NCI-H1694 (cell line): Measurements from ENCODE around the gene RYK.

ENCODE experiments used
- DNase-seq: peaks from one replicate; lab custom pipeline; 2025; lab: John Stamatoyannopoulos, UW

The RYK gene

DNA sequence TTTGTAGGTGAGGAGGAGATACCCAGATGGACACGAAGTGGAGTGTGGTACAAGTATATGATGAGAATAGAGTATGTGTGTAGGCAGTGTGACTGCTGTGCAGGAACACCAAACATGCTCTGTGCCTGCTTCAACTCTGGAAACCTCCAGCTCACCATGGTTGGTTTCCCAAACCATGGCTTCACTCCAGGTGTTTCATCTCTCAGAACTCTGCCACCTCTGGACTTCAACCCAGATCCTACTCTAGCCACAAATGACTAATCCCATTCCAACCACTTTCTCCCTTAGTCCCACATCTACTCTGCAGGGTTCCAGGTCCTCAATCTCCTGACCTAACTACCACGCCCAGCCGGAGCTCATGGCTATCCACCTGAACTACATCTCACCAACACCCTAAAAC is 102.1 kb downstream of the RYK start:
- no peak for DNase-seq

DNA sequence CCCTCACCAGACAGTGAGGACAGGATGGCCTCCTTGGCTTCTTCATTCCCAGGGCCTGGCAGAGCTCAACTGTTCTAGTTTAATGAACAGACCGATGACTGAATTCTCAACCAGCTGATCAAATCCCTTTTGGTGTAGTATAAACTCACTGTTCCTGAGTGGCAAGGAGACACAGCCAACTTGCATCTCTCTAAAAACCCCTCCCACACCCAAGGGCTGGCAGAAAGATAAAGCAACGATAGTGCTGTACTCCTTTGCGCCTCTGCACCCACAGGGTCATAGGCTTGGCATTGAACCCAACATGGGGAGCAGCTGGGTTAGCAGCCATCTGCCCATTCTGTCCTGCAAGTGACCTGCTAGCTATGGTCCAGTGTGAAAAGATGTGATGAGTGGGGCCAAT is 103.2 kb downstream of the RYK start:
- DNase-seq, result no peak

DNA sequence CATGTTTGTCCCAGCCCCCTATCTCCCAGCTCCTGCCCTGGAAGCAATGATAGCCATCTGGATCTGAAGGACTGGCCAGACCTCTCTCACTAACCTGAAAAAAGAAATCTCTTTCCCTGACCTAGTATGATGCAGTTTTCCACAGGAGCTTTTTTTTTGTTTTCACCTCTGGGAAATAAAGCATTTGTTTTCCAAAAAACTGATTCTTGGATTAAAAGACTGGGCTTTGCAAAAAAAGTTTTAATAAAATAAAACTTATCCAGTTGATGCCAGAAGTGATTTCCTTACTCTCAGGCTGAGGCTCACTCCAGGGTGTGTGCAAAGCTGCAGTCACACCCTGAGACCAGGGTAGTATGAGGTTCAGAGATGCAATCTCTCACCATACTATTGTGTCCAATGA is 104.0 kb downstream of the RYK start:
- no peak for DNase-seq

DNA sequence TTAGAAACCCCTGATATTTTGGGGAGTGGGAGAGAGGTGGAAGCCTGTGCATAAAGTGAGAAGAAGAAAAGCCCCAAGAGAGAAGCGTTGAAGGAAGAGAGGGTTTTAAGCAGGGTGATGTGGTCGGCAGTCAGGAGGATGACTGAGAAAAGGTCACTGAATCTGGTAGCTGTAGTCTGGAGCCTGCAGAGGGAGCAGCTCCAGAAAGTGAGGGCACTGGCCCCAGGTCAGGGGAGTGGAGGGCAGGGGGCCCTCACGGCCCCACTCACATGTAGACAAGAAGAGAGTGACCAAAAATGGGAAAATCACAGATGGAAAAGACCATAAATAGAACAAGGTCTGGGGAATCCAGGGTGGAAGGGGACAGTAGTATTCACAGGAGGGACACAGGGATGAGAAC is 105.5 kb downstream of the RYK start:
- DNase-seq, result no peak

DNA sequence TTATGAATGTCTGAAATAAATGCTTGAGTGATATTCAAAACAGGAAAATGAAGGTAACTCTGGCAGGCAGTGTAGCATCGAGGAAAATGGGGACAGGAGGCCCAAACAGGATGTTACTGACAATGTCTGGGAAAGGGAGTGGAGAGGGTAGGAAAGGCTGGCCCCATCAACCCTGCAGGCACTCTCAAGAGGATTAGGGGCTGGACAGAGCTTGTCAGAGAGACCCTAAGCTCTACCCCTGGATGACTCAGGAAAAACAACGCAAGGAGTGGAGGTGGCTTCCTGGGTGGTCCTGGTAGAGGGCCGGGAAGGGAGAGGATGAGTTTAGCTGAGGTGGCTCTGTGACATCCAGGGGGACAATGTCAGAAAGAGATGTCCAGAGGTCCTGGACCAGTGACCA is 106.0 kb downstream of the RYK start:
- DNase-seq, result no peak

DNA sequence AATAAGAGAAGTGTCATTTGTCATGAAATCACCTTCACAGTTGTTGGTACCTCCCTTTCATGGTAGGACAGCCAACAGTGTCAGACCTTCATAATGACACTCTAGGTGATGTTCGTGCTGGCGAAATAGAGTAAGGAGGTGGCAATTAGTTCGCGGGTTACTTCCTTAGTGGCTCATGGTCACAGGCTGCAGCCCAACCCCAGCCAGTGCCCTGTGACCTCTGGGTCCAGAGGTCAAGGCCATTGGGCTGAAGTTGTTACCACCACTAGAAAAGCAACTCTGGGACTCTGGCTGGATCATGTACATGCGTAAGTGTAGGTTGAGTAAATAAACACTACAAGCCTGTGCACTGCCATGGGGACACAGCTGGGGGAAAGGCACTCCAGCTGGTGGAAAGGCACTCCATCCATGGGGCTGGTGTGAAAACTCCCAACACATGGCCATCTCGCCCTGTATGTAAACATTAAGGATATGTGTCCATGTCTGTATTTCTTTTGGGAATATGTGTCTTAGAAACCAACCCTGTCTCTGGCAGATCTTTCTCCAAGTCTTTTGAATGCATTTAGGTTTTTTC is 106.7 kb downstream of the RYK start:
- DNase-seq, result no peak

DNA sequence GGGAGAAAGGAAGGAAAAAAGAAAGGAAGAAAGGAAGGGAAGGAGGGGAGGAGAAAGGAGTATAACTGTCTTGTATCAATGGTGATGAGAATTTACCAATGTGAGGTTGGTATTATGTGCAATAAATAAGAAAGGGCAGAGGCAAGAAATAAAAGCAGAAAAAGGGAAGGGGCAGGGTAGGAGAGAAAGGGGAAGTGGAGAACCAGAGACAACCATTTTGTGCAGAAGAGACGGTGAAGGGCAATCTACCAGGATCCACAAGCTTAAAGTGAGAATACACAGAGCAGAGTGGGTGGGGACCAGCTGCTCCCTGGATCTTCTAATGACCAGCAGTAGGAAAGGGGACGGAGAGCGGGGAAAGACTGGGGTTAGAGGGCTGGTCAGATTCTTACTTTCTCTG is 114.1 kb downstream of the RYK start:
- no peak for DNase-seq

DNA sequence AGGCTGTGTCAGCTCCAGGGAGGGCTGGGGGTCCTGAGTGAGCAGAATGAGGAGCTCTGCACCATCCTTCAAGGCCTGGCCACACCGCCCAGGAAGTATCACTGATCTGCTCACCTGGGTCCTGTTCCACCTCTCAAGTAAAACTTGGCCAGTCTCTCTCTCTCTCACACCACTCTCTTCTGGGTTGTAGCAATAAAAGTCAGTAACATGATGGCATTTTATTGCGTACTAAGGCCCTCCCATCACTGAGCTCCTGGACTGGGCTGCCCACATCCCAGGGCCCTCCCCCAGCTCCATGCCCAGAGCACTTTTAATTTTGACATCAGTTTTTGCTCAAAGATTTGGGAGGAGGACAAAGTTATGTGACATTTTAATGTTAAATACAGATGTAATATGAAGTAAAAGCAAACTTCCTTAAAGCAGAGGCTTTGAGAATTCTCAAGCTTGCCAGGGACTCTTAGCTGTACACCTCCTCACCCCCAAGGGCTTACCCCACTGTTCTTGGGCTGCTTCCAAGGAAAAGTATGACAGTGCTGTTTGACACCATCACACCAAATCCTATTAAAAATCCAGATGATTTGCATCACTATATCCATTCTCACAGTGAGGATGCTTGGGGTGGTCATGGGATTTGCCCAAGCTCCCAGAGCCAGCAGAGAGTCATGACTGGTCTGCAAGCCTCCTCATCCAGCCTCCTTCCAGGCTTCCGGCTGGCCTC is 115.8 kb downstream of the RYK start:
- no peak for DNase-seq

DNA sequence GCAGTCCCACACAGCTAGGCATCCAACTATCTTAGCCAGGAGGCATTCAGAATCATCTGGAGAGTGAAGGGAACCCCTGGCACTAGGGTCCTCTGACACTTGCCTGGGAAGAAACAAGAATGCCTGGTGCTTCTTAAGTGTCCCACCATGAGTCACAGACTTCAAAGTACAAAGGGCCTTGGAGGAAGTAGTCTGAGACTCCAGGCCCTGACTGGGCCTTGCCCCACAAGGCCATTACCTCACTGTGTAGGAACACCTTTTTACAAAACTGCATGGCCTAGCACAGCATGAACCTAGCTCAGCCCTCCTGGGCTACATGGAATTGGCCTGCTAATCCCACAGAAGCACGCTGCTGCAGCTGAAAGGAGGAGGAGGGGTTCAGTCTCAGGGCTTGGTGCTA is 116.4 kb downstream of the RYK start:
- no peak for DNase-seq

DNA sequence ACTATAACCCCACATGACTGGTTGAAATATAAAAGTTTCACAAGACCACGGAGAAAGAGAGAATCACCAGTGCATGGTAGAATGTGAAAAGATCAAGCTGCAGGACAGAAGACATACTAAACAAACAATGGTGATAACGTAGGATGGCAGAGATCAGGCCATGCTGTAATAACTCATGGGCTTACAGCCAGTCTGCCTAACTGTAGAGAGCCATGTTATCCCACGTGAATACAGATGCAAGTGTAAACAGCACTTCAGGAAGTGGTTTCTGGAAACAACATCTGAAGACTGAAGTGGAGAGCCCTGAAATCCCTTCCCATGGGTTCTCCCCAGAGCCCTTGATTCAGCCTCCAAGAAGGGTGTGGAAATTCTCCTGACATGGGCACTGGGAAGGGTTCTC is 117.7 kb downstream of the RYK start:
- no peak for DNase-seq

DNA sequence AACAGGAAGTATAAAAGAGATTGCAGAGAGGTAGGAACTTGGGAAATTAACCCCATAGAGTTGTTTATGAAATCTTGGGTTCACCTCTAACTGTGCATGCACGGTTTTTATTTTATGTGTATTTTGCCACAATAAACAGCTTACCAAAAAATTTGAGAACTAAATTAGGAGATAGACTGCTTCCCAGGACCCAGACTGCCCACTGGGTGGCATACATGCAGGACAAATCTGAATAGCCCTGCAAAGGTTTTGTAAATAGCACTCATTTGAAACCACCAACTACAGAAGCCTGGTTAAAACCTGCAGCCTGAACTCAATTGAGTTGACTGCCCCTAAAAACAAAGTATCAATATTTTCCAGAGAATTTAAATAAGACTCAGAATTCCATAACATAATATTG is 124.5 kb downstream of the RYK start:
- DNase-seq, result no peak

DNA sequence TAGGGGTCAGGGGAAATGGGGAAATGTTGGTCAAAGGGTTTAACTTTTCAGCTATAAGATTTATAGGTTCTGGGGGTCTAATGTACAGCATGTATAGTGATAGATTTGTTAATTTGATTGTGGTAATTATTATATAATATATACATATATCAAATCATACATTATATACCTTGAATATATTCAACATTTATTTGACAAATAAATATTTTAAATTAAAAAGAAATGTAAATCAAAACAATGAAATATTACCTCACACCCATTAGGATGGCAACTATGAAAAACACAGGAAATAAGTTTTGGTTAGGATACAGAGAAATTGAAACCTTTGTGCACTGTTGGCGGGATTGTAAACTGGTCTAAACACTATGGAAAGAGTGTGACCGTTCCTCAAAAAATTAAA is 135.9 kb downstream of the RYK start:
- DNase-seq, result no peak

DNA sequence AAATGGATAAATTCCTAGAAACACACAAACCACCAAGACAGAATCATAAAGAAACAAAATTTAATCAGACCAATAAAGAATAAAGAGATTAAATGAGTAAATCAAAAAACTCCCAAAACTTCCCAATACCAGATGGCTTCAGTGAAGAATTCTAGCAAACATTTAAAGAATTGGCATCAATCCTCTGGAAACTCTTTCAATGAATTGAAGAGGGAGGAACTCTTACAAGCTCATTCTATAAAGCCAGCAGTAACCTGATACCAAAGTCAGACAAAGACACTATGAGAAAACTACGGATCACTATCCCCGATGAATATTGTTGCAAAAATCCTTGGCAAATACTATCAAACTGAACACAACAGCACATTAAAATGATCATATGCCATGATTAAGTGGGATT is 139.0 kb downstream of the RYK start:
- DNase-seq, result no peak

DNA sequence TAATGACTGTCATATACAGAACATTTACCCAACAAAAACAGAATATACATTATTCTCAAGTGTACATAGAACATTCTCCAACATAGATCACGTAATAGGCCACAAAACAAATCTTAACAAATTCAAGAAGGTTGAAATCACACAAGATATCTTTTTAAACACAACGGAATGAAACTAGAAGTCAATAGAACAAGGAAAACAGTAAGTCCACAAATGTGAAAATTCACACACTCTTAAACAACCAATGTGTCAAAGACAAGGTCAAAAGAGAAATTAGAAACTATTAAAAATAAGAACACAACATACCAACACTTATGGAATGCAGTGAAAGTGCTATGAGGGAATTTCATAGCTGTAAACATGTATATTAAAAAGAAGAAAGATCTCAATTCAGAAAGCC is 139.7 kb downstream of the RYK start:
- no peak for DNase-seq
